GM12865 (cell line): ENCODE measurements around the gene PANX2.
A peak's percentile ranks its signal among the peaks of the same experiment; 100 is the strongest.

Experiments
- DNase-seq: peaks from one replicate; pipeline ENCODE4 v3.0.0; 2010; ENCODE audit warnings: low read depth
- H3K4me3 ChIP-seq: 2 replicates; pipeline ENCODE4 v1.5.1; 2011; ENCODE audit warnings: mild to moderate bottlenecking, low read depth, low read length, control low read depth
- TF ChIP-seq, protein P1 (sequence below): IDR thresholded peaks from 2 replicates; pipeline ENCODE4 v1.5.1; 2011; ENCODE audit warnings: low read length, control low read depth, low read depth, inconsistent platforms; ENCODE audit not compliant: insufficient read depth; ENCODE audit errors: missing control alignments

PANX2 gene

DNA sequence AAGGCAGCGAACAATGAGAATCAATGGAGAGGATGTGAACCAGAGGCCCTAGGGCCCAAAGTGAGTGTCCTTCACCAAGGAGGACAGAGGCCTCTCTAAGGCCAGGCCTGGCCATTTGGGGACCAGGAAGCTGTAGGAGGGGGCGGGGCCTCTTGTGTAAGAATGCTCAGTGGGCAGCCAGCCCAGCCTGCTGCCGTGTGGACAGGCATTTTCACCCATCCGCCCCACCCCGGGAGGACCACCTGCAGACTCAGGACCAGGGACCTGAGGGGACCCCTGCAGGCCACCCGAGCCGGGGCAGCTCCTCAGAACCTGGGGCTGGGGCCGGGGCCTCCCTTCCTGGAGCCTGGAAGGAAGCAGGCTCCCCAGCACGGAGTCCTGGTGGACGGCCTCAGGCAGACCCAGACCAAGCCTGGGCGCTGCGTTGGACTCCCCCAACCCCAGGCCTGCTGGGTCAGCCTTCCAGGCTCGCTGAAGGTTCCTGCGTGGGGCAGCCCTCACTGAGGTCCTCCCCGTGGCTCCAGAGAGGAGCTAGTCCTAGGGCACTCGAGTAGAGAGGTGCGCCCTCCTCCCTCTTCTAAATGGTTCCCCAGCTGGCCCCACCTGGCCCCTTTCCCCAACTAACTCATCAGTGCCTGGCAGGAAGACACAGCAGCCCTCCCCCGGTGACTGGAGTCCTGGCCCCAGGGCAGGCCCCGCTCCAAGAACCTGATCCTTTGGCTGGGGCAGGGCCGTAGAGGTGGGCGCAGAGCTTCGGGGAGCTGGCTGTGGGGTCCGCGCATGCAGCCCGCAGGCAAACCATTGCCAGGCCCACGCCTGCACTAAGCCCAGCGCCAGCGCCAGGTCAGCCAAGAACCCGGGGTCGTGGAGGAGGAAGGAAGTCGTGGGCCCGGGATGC lies 13.7 kb downstream of the PANX2 start:
- no peak for DNase-seq
- no peak overlapping the region for H3K4me3 ChIP-seq
- TF ChIP-seq, protein P1, sequence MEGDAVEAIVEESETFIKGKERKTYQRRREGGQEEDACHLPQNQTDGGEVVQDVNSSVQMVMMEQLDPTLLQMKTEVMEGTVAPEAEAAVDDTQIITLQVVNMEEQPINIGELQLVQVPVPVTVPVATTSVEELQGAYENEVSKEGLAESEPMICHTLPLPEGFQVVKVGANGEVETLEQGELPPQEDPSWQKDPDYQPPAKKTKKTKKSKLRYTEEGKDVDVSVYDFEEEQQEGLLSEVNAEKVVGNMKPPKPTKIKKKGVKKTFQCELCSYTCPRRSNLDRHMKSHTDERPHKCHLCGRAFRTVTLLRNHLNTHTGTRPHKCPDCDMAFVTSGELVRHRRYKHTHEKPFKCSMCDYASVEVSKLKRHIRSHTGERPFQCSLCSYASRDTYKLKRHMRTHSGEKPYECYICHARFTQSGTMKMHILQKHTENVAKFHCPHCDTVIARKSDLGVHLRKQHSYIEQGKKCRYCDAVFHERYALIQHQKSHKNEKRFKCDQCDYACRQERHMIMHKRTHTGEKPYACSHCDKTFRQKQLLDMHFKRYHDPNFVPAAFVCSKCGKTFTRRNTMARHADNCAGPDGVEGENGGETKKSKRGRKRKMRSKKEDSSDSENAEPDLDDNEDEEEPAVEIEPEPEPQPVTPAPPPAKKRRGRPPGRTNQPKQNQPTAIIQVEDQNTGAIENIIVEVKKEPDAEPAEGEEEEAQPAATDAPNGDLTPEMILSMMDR: no peak

DNA sequence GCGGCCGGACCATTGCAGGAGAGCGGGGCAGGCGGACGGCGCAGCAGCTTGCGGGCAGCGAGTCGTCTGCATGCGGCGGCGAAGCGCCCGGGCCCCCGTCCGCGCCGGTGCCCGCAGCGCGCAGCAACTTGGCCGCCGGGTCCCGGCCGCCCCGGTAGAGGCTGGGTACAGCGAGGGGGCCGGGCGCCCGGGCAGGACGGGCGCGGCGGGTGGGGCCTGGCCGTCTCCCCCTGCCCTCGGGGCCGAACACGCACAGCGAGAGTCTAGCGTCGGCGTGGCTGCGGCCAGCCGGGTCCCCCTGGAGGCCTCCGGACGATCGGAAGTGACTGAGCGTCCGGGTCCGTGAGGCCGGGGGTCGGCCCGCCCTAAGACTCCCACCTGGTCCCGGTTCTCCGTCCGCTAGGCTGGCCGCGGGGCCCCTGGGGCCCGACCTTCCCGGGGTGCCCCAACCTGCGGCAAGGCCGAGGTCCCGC lies 14.4 kb downstream of the PANX2 start:
- TF ChIP-seq, protein P1: no peak
- H3K4me3 ChIP-seq: peak overlapping the region; percentile 67
- DNase-seq: no peak

DNA sequence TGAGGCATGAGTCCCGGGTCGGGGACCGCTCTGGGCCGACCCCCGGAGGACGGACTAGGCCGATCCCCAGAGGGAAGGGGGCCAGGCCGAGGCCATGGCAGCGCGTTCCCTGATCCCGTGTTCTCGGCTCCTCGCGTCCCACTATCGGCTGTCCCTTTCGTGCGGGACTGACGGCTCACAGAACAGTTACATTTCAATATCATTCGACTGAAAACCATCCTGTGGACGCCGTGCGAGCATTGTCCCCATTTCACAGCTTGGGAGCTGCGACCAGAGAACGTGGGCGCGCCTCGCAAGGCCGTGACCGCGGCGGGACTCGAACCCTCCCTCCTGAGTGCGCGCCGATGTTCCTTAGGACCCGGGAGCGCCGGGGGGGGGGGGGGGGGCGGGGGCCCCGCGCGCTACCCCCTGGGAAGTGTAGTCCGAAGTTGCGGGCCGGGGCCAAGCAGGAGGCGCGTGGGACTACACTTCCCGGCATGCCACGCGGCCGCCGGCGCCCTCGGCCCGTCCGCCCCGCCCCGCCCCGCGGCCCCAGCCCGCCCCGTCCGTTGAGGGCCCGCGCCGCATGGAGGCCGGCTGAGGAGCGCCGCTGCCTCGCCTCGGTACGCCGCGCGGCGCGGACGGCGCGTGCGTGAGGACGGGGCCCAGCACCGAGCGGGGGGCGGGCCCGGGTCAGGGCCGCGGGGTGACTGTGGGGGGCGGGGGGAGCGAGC lies 15.0 kb downstream of the PANX2 start, which contains the start of gene TRABD:
Gene TRABD, plus strand, starts transcription at position 539 of the 713 bp plus-strand sequence. CDS start 7,148 bp downstream, outside the sequence.
- DNase-seq: peak; percentile 95
- TF ChIP-seq, protein P1: no peak
- H3K4me3 ChIP-seq: peak within 1 kb of the TSS; percentile 79

DNA sequence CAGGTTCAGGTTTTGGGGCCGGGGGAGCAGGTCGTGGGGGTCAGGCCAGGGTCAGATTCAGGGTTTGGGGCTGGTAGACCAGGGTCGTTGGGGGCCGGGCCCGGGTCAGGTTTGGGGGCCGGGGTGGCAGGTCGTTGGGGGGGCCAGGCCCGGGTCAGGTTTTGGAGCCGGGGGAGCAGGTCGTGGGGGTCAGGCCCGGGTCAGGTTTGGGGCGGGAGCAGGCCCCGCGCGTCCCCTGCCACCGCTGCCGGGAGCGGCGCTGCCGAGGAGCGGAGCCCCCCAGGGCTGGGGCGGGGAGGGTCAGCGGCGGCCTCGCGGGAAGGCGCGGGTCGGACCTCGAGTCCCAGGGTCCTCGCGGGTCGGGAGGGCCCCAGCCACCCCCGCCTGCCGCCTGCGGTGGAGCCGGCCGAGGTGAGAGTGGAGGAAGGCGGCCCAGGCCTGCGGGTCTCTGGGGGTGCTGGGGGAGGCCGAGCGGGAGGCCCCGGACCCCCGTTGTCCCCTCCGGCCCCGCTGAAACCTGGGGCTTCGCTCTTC lies 15.7 kb downstream of the PANX2 start:
- no peak for DNase-seq
- peak overlapping the region; percentile 79 for H3K4me3 ChIP-seq
- TF ChIP-seq, protein P1: no peak

DNA sequence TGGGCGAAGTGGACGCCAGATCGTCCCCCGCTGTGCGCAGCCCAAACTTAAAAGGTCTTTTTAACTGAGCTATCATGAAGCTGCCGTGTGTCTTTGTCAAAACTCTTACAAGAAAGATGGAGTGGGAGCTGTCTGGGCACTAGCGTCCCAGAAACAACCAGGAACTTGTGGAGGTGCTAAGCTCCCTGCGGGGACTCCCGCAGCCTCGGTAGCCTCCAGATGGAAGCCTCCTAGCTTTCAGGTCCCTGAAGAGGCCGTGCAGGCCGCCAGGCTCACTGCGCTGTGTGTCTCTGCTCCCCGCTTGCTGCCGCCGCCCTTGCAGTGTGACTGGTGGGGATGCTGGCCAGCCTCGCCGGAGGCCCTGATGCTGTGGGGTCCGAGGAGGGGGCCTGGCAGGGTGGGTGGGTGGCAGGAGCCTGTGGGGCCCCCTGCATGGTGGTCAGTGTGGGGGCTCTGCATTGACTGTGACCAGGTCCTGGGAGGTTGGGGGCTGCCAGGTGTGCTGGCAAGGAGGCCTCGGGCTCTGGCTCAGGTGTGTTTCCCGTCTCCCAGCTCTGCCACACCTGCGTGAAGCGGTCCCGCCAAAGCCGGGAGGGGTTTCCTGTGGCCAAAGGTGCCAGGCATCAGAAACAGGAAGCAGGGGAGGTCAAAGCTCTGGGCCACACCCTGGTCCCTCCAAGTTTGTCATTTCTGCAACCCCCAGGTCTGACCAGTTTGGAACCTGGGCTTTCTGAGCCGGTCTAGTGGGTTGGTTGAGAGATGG lies 16.4 kb downstream of the PANX2 start:
- peak; percentile 75 for DNase-seq
- TF ChIP-seq, protein P1: no peak
- peak overlapping the region; percentile 79 for H3K4me3 ChIP-seq

DNA sequence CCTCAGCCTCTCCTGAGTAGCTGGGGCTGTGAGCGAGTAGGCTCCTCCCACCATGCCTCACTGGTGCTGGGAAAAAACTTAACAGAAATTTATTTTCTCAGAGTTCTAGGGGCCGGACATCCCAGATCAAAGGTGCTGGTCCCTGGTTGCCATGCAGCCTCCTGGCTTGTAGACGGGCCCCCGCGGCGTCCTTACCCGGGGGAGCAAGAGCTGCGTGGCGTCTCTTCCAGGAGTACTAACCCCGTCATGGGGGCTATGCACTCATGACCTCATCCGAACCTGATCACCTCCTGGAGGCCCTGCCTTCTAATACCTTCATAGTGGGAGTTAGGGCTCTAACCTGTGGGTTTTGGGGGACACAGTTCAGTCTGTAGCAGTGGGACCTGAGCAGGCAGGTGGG lies 17.8 kb downstream of the PANX2 start:
- DNase-seq: no peak
- no peak overlapping the region for H3K4me3 ChIP-seq
- TF ChIP-seq, protein P1: no peak
